Neuronal stem cell (in vitro differentiated cells): ENCODE measurements around the gene RGS14.

Source experiments
- DNase-seq: peaks from one replicate; pipeline ENCODE4 v3.0.0-alpha.2; 2013; ENCODE audit warnings: low spot score
- H2AFZ ChIP-seq: one replicate; pipeline ENCODE4 v1.6.1; 2013; ENCODE audit warnings: mild to moderate bottlenecking, low read length, inconsistent platforms
- H2AK5ac ChIP-seq: 2 replicates; pipeline ENCODE4 v1.6.1; 2013; ENCODE audit warnings: low read depth, mild to moderate bottlenecking, inconsistent platforms, low read length, moderate library complexity, mixed read lengths
- H2BK120ac ChIP-seq: 2 replicates; pipeline ENCODE4 v1.6.1; 2013; ENCODE audit warnings: low read depth, mild to moderate bottlenecking, inconsistent platforms, low read length, moderate library complexity, mixed read lengths
- H2BK12ac ChIP-seq: one replicate; pipeline ENCODE4 v1.6.1; 2013; ENCODE audit warnings: low read length, inconsistent platforms
- H2BK15ac ChIP-seq: 2 replicates; pipeline ENCODE4 v1.6.1; 2013; ENCODE audit warnings: mild to moderate bottlenecking, low read length, inconsistent platforms, mixed read lengths
- H2BK5ac ChIP-seq: one replicate; pipeline ENCODE4 v1.6.1; 2013; ENCODE audit warnings: inconsistent platforms, mild to moderate bottlenecking, low read length, moderate library complexity
- H3K14ac ChIP-seq: one replicate; pipeline ENCODE4 v1.6.1; 2013; ENCODE audit warnings: low read length, inconsistent platforms
- H3K18ac ChIP-seq: 2 replicates; pipeline ENCODE4 v1.6.1; 2013; ENCODE audit warnings: low read length, inconsistent platforms
- H3K23ac ChIP-seq: 2 replicates; pipeline ENCODE4 v1.6.1; 2013; ENCODE audit warnings: low read depth, mild to moderate bottlenecking, mixed read lengths, low read length, inconsistent platforms; ENCODE audit not compliant: poor library complexity
- H3K27ac ChIP-seq: replicated peaks from 3 replicates; pipeline ENCODE4 v1.5.1; 2013; ENCODE audit warnings: low read length, inconsistent platforms
- H3K27me3 ChIP-seq, 3 experiments: 2 replicates each; pipeline ENCODE4 v1.6.1; 2013; ENCODE audit warnings: low read length in 3 of 3, mild to moderate bottlenecking in 2 of 3, inconsistent platforms in 1 of 3, low read depth in 1 of 3, mixed read lengths in 1 of 3, moderate library complexity in 1 of 3; ENCODE audit not compliant: control insufficient read depth in 3 of 3, insufficient read depth in 3 of 3
- H3K36me3 ChIP-seq, 2 donors: replicated peaks in 1 of 2; 2 replicates each; pipeline ENCODE4 v1.6.1; 2013; ENCODE audit warnings: low read length in 2 of 2; ENCODE audit not compliant: control insufficient read depth in 2 of 2, insufficient read depth in 2 of 2
- H3K4ac ChIP-seq: 2 replicates; pipeline ENCODE4 v1.6.1; 2013; ENCODE audit warnings: inconsistent platforms, mild to moderate bottlenecking, low read length, moderate library complexity
- H3K4me1 ChIP-seq, 2 donors: 1 replicate in 1 of 2; 2 replicates in 1 of 2; pipeline ENCODE4 v1.6.1; 2013; ENCODE audit warnings: low read length in 2 of 2, low read depth in 1 of 2; ENCODE audit not compliant: control insufficient read depth in 2 of 2, insufficient read depth in 1 of 2
- H3K4me2 ChIP-seq: one replicate; pipeline ENCODE4 v1.6.1; 2013; ENCODE audit warnings: mild to moderate bottlenecking, low read length, inconsistent platforms; ENCODE audit not compliant: insufficient read depth, poor library complexity, severe bottlenecking
- H3K4me3 ChIP-seq, 2 donors: 2 replicates each; pipeline ENCODE4 v1.5.1; 2013; ENCODE audit warnings: low read length in 2 of 2, mild to moderate bottlenecking in 2 of 2, inconsistent platforms in 1 of 2, moderate library complexity in 1 of 2
- H3K79me1 ChIP-seq: one replicate; pipeline ENCODE4 v1.6.1; 2013; ENCODE audit warnings: low read depth, mild to moderate bottlenecking, inconsistent platforms, low read length, moderate library complexity
- H3K9ac ChIP-seq: one replicate; pipeline ENCODE4 v1.6.1; 2013; ENCODE audit warnings: mild to moderate bottlenecking, low read depth, low read length, inconsistent platforms; ENCODE audit not compliant: poor library complexity
- H3K9me3 ChIP-seq, 2 donors: replicated peaks in 1 of 2; 2 replicates each; pipeline versions ENCODE3 to v1.6.1; 2013; ENCODE audit warnings: low read length in 2 of 2, mild to moderate bottlenecking in 2 of 2, inconsistent platforms in 1 of 2, low read depth in 1 of 2, mixed read lengths in 1 of 2, moderate library complexity in 1 of 2; ENCODE audit not compliant: control insufficient read depth in 2 of 2, insufficient read depth in 1 of 2
- H4K8ac ChIP-seq: one replicate; pipeline ENCODE4 v1.6.1; 2013; ENCODE audit warnings: low read depth, mild to moderate bottlenecking, inconsistent platforms, low read length, moderate library complexity
- H4K91ac ChIP-seq: one replicate; pipeline ENCODE4 v1.6.1; 2013; ENCODE audit warnings: low read length, low read depth, mild to moderate bottlenecking, inconsistent platforms; ENCODE audit not compliant: poor library complexity
- WGBS, 2 donors: extraction: QIAGEN DNeasy Blood & Tissue Kit; methylation state at CpG; one replicate each; pipeline ENCODE4 v1.1.7; 2013; ENCODE audit warnings: missing lambda C conversion rate in 2 of 2, mixed read lengths in 1 of 2; ENCODE audit not compliant: insufficient read length in 2 of 2, insufficient replicate concordance in 1 of 2; ENCODE audit errors: extremely low coverage in 2 of 2; 5-methylcytosine and 5-hydroxymethylcytosine counted together

Gene RGS14

GRCh38 chr5:177310332-177310731 is 47.4 kb upstream of the RGS14 start:
- Histone ChIP-seq H3K27me3 (peaks cover 0 to 1% (median 0%) of the 10 kb centered on the region in 3 experiments), H3K4me1 (peaks cover 12 to 16% of the 10 kb centered on the region in 2 donors), H4K8ac (no peak overlapping the region), H2BK12ac (no peak overlapping the region), H3K9ac (peak overlapping the region; percentile 74), H2AK5ac (peak overlapping the region; percentile 37), H3K23ac (peak overlapping the region; percentile 25), H2AFZ (no peak overlapping the region), H3K18ac (no peak overlapping the region), H3K9me3 (no peaks in the 10 kb centered on the region), H2BK120ac (no peak overlapping the region), H3K4ac (no peak overlapping the region), H2BK15ac (no peak overlapping the region), H4K91ac (no peak overlapping the region), H3K4me2 (no peak overlapping the region), H3K79me1 (peaks cover 5% of the 10 kb centered on the region), H2BK5ac (no peak overlapping the region), H3K14ac (no peak overlapping the region), H3K4me3 (peak overlapping the region in 1 of 2 donors; percentile 98), H3K27ac (no peak overlapping the region), H3K36me3 (peaks cover 14 to 48% of the 10 kb centered on the region in 2 donors)
- no CpG with 5 or more reads among the region's 13 CpGs for WGBS, 2 donors
- no peak for DNase-seq

- H3K18ac ChIP-seq = peak overlapping the region; percentile 67
- H2BK120ac ChIP-seq = no peak overlapping the region
- no peak overlapping the region for H2BK15ac ChIP-seq
- H4K8ac ChIP-seq = no peak overlapping the region
- H2AFZ ChIP-seq = peak overlapping the region; percentile 91
- H3K4me2 ChIP-seq = peak overlapping the region; percentile 79
- peak overlapping the region; percentile 78 for H2AK5ac ChIP-seq
- peaks cover 5% of the 10 kb centered on the region for H3K79me1 ChIP-seq
- H3K14ac ChIP-seq = no peak overlapping the region
- peak overlapping the region; percentile 89 to 98 for H3K4me3 ChIP-seq
- no CpG with 5 or more reads among the region's 20 CpGs for WGBS, 2 donors
- peak overlapping the region; percentile 91 for H2BK5ac ChIP-seq
- no peak overlapping the region for H4K91ac ChIP-seq
- peaks cover 0 to 1% (median 0%) of the 10 kb centered on the region in 3 experiments for H3K27me3 ChIP-seq
- peak overlapping the region; percentile 90 for H3K9ac ChIP-seq
- no peak overlapping the region for H3K27ac ChIP-seq
- H3K4me1 ChIP-seq = peaks cover 12 to 16% of the 10 kb centered on the region in 2 donors
- H3K36me3 ChIP-seq = peaks cover 12 to 43% of the 10 kb centered on the region in 2 donors
- DNase-seq = no peak
- no peak overlapping the region for H2BK12ac ChIP-seq
- H3K4ac ChIP-seq = no peak overlapping the region
- no peaks in the 10 kb centered on the region for H3K9me3 ChIP-seq
- H3K23ac ChIP-seq = peak overlapping the region; percentile 87
These were observed 46.9 kb upstream of the RGS14 start for GRCh38 chr5:177310757-177311391.

DNA sequence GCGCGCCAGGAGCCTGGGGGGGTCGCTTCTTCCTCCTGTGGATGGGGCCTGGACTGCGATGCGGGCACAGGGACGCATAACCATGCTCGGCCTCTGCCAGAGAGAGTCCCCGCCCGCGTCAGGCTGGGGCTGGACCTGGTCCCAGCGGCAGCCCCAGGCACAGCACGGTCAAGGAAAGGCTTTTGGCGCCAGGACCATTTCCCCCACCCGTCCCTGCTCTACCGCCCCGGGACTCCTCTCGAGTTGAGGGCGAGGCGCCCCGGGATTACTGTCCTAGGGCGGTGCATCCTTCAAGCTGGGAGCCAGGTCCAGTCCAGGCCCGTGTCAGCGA is 46.4 kb upstream of the RGS14 start:
- Histone ChIP-seq H2BK5ac (peak overlapping the region; percentile 91), H3K4me3 (peak overlapping the region; percentile 89 to 98), H3K27ac (no peak overlapping the region), H3K36me3 (peaks cover 9 to 38% of the 10 kb centered on the region in 2 donors), H2AK5ac (peak overlapping the region; percentile 78), H3K4me2 (peak overlapping the region; percentile 79), H3K9me3 (no peaks in the 10 kb centered on the region), H3K4ac (no peak overlapping the region), H2AFZ (peak overlapping the region; percentile 91), H3K27me3 (peaks cover 0 to 1% (median 0%) of the 10 kb centered on the region in 3 experiments), H3K9ac (peak overlapping the region; percentile 90), H3K18ac (peak overlapping the region; percentile 97), H2BK12ac (no peak overlapping the region), H4K91ac (no peak overlapping the region), H2BK15ac (peak overlapping the region; percentile 30), H2BK120ac (no peak overlapping the region), H3K23ac (peak overlapping the region; percentile 87), H4K8ac (no peak overlapping the region), H3K4me1 (peaks cover 12 to 16% of the 10 kb centered on the region in 2 donors), H3K14ac (no peak overlapping the region), H3K79me1 (peaks cover 5% of the 10 kb centered on the region)
- no peak for DNase-seq
- no CpG with 5 or more reads among the region's 23 CpGs for WGBS, 2 donors

- no peak within 1 kb of the TSS for H3K14ac ChIP-seq
- H3K9me3 ChIP-seq = no peaks in the 10 kb centered on the region
- peak within 1 kb of the TSS; percentile 92 for H3K9ac ChIP-seq
- H3K79me1 ChIP-seq = peaks cover 5% of the 10 kb centered on the region
- peak within 1 kb of the TSS; percentile 89 for H3K4me2 ChIP-seq
- peaks cover 12 to 16% of the 10 kb centered on the region in 2 donors for H3K4me1 ChIP-seq
- H3K36me3 ChIP-seq = peaks cover 3 to 32% of the 10 kb centered on the region in 2 donors
- peak within 1 kb of the TSS; percentile 94 for H3K23ac ChIP-seq
- H3K4me3 ChIP-seq = peak within 1 kb of the TSS; percentile 89 to 98
- peak within 1 kb of the TSS; percentile 90 for H3K27ac ChIP-seq
- H2AK5ac ChIP-seq = peak within 1 kb of the TSS; percentile 78
- peak within 1 kb of the TSS; percentile 97 for H3K18ac ChIP-seq
- DNase-seq = peak; percentile 97
- H3K4ac ChIP-seq = no peak within 1 kb of the TSS
- H2AFZ ChIP-seq = peak within 1 kb of the TSS; percentile 91
- no peak within 1 kb of the TSS for H4K8ac ChIP-seq
- H2BK12ac ChIP-seq = peak within 1 kb of the TSS; percentile 78
- H2BK120ac ChIP-seq = no peak within 1 kb of the TSS
- peak within 1 kb of the TSS; percentile 30 for H2BK15ac ChIP-seq
- WGBS, 2 donors = no CpG with 5 or more reads among the region's 78 CpGs
- peaks cover 0 to 1% (median 0%) of the 10 kb centered on the region in 3 experiments for H3K27me3 ChIP-seq
- H4K91ac ChIP-seq = no peak within 1 kb of the TSS
- H2BK5ac ChIP-seq = peak within 1 kb of the TSS; percentile 91
These were observed 45.7 kb upstream of the RGS14 start, which contains the start of gene MXD3 for GRCh38 chr5:177311723-177312648. MXD3 (minus strand) TSS chr5:177311898; CDS start chr5:177311830, 68 bp downstream.
